Glomerular visceral epithelial cell (primary cell): Measurements from ENCODE around the gene KRTAP23-1.

Source experiments
- DNase-seq: peaks from one replicate; pipeline ENCODE4 v3.0.0-alpha.2; 2016; ENCODE audit errors: extremely low spot score

KRTAP23-1 gene

DNA sequence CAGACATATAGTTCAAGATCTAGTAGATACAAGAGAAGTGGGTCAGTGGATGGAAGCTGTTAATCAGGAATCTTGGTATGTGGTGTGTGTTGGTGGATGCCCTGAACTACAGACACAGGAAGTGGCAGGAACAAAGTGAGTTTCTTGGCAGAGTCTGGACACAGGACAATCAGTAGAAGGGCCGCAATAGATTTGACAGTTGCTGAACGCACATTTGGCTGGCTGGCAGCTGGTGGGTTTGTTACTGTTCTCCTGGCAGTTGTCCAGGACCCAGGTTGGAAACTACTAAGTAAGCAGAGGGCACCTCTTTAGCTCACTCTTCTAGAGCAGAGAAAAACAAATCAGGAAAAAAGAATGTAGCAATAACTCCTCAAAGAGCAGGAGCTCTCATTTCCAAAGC is 41.5 kb downstream of the KRTAP23-1 start:
- no peak for DNase-seq

DNA sequence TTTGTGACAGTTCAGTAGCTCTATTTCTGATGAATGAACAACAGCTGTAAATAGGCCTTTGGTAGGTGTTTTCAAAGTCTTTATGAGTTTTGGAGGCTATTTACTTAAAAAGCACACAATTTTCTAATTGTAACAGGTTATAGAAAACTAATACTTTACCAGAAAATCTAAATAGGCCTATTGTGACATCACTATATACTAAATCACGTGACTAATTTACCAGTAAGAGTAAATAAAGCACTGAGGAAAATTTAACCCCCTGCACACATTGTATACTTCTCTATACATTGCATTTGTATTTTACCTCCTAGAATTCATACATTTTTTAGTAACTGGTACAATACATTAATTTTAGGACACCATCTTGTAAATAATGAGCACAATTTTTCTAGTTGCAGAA is 43.3 kb downstream of the KRTAP23-1 start:
- no peak for DNase-seq
